HG03139 (cell line): ENCODE data around the gene ADIPOR1.
"Not testable (repeated sequence)": the region's sequence is repeated elsewhere in the genome, so short reads cannot be mapped to it uniquely, and the experiment has no call there.

Source experiments
- ATAC-seq: cut with Tn5 transposase; IDR thresholded peaks from one replicate; pipeline ENCODE4 v1.9.1; 2021; ENCODE audit not compliant: unreplicated experiment

ADIPOR1 gene, protein sequence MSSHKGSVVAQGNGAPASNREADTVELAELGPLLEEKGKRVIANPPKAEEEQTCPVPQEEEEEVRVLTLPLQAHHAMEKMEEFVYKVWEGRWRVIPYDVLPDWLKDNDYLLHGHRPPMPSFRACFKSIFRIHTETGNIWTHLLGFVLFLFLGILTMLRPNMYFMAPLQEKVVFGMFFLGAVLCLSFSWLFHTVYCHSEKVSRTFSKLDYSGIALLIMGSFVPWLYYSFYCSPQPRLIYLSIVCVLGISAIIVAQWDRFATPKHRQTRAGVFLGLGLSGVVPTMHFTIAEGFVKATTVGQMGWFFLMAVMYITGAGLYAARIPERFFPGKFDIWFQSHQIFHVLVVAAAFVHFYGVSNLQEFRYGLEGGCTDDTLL

DNA sequence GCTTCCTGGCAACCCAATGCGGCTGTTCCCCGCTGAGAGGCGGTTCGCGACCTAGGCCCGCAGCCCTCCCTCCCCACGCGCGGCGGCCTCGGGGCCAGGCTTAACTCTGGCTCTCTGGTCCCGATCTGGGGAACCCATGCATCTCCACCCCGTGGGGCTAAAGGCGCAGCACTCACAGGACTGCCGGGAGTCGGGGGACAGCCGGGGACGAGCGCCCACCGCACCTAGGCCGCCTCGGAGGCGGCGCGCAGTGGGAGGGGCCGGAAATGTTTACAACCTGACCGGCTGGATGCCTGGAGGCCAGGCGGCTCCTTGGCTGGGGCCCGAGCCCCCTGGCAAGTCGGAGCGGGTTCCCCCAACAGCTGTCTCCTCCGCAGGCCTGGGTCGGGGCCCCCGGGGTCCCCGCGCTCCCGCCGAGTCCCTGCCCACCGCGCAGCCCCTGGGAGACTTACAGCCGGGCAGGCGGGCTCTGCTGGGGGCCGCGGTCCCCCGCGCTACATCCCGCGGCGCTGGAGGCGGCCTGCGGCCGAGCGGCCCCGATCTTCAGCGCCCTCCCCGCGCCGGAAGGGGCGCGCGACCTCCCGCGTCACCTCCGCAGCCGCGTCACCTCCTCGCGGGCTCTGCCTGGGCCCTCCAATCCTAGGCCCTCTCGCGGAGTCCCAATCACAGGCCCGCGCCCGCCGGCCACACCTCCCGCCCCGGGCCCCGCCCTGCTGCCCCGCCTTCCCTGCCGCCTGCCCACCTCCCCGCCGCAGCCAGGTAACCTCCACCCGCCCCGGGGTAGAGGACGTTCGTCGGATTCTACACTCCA lies at the start of gene ADIPOR1:
TSS of gene ADIPOR1 (minus strand) at position 580 of the 811 bp plus-strand sequence. CDS start 7,242 bp downstream, outside the sequence.
- peak; percentile 98 for ATAC-seq

DNA sequence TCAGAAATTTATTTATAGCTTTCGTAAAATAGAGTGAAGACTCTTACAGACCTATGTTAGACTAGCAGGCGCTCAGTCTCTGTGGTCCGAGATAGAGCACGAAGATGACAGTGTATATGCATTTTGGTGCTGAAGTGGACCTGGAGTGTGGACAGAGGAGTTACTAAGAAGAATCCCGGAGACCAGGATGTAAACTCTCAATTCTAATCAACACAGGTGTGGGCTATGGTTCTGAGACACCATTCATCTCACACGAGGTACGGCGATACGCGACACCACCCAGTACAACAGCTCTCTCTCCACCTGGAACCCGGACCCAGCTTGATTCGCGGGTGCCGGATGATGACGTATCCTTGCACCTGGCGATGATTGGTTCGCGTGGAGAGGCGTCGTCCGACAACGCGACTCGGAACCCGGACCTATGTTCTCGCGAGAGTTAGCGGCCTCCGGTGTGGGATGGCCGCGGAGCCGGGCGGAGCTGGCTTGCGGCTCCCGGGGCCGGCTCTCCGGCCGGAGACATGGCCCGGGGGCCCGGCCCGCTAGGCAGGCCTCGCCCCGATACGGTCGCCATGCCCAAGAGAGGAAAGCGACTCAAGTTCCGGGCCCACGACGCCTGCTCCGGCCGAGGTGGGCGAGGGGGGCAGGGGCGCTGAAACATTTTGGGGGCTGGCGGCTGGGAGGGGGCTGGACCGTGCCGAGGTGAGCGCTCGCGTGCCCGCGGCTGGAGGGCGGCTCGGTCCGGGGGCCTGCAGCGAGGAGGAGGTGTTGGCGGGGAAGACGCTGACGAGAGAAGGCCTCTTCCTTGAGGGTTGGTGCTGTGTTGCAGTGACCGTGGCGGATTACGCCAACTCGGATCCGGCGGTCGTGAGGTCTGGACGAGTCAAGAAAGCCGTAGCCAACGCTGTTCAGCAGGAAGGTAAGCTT lies 49.1 kb upstream of the ADIPOR1 start, which contains the start of gene TMEM183A:
TSS of gene TMEM183A (plus strand) at position 427 of the 924 bp plus-strand sequence. CDS start at position 519, 92 bp downstream.
- ATAC-seq, result peak; percentile 95

DNA sequence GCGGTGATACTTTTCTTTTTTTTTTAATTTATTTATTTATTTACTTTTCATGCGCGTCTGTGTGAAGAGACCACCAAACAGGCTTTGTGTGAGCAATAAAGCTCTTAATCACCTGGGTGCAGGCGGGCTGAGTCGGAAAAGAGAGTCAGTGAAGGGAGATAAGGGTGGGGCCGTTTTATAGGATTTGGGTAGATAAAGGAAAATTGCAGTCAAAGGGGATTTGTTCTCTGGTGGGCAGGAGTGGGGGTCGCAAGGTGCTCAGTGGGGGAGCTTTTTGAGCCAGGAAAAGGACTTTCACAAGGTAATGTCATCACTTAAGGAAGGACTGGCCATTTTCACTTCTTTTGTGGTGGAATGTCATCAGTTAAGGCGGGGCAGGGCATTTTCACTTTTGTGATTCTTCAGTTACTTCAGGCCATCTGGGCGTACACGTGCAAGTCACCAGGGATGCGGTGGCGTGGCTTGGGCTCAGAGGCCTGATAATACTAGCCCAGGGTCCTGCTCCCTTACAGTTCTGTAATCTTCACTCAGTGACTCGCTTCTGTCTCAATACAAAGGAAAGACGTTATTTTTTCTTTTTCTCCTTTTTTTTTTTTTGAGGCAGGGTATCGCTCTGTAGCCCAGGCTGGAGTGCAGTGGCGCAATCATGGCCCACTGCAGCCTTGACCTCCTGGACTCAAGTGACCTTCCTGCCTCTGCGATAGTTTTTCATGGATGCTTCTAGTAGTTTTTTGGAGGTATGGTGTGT lies 47.5 kb upstream of the ADIPOR1 start:
- ATAC-seq, result not testable (repeated sequence)

DNA sequence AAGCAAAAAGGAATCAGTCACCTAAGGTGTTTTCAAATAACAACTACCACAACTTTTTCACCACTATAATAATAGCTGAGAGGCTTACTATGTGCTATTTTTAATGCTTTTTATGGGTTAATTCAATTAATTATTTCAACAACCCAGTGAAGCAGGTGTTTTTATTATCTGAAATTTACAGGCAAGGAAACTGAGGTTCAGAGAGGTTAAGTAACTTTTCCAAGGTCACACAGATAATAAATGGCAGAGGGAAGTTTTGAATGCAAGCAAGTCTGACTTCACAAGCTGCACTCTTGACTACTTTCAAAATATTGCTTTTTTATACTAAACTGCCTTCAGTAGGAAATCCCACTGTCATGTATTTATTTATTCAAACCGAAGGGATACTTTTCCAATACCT lies 44.8 kb upstream of the ADIPOR1 start:
- no peak for ATAC-seq

DNA sequence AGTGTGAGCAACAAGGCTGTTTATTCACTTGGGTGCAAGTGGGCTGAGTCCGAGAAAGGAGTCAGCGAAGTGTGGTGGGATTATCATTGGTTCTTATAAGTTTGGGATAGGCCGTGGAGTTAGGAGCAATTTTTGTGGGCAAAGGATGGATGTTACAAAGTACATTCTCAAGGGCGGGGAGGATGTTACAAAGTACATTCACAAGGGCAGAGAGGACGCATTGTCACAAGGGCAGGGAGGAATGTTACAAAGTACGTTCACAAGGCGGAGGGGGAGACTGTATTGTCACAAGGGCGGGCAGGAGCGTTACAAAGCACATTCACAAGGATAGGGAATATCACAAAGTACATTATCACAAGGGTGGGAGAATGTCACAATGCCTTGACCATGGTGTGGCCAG lies 43.9 kb upstream of the ADIPOR1 start:
- ATAC-seq, result no peak

DNA sequence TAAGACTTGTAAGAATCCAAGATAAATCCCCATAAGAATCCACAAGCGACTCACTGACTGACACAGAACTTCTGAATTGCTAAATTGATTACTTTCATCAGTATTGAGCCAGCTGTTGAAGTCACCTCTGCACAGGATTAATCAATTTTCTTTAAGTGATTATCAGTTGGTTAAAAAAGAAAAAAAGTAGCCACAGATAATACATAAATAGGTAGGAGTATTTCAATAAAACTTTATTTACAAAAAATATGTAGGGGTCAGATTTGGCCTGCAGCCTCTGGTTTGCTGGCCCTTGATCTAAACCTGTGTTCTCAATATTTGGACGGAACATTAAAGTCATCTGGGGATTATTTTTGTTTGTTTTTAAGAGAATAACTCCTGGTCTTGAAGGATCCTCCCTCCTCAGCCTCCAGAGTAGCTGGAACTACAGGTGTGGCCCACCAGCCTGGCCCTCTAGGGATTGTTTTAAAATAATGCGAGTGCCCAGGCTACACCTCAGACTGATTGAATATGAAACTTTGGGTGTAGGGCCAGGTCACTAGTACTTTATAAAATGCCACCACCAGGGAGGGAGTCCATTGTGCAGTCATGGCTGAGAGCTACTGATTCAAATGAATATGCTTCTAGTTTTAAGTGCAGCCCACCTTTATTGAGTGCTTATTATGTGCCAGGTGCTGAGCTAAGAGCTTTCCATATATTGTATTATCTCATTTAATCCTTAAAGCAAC lies 42.3 kb upstream of the ADIPOR1 start:
- ATAC-seq, result no peak

DNA sequence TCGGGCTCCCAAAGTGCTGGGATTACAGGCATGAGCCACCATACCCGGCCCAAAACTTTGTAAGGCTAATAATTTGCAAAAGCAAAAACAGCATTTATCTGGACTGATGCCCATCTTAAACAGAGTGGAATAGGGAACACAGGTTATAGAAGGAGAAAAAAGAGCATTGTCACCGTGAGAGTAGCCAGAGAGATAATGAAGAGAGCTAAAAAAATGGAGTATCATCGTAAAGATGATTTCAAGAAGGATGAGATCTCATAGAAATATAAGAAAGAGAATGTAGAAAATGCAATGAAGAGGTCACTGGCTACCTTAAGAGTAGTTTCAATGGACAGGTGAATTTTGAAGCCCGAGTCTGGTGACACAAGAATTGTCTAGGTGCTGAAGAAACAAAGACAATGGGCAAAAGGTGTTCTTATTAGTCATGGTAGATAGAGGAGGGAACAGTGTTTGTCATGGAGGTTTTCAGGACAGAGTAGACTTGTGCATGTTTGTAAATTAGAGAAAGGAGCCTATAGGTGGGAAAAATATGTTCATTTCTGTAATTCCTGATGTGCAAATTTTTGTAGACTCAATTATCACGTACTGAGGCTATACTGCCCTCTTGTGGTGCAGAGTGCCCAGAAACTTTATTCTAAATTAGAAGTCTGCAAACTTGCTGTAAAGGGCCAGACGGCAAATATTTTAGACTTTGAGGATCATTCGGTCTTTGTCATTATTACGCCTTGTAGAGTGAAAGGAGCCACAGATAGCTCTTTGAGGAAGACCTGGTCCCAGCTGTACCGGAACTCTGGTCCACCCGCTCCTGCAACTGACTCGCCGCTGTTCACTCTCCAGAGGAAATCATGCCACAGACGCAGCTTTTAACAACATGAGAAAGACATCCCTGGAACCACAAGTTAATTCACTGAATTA lies 41.0 kb upstream of the ADIPOR1 start:
- no peak for ATAC-seq

DNA sequence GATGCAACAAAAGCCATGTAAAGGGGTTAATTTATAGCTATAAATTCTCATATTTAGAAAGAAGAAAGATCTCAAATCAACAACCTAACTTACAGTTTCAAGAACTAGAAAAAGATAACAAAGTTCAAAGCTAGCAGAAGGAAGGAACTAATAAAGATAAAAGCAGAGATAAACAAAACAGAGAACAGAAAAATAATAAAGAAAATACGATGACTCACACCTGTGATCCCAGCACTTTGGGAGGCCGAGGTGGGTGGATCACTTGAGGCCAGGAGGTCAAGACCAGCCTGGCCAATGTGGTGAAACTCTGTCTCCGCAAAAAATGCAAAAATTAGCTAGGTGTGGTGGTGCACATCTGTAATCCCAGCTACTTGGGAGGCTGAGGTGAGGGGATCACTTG lies 36.6 kb upstream of the ADIPOR1 start:
- ATAC-seq, result no peak

DNA sequence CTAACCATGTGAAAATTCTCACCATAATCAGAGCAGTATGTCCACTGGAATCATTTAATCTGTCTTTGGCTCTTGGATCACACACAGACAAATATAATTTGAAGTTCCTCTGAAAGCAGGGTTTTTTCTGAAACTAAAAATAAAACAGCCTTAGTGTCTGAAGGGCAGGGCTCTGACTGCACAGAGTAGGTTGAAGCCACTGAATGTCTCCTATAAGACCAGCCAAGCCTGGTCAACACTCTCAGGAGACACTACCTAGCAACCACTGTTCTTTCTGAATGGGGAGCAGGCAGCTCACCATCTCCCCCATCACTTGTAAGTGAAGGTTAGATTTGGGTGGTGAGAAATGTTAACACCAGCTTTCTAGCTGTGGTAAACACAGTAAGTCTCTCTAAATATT lies 33.0 kb upstream of the ADIPOR1 start:
- no peak for ATAC-seq

DNA sequence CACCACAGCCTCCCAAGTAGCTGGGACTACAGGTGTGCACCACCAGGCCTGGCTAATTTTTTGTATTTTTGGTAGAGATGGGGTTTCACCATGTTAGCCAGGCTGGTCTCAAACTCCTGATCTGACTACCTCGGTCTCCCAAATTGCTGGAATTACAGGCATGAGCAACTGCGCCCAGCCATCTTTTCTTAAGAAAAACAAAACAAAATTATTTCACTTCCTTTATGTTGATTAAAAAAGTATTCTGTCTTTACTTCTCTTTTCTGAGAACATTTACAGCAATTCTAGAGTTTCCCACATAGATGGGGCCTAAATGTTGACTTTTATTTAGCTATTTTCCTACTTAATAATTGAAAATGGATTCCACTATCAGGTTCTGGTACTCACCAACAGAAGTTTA lies 31.8 kb upstream of the ADIPOR1 start:
- ATAC-seq, result no peak

DNA sequence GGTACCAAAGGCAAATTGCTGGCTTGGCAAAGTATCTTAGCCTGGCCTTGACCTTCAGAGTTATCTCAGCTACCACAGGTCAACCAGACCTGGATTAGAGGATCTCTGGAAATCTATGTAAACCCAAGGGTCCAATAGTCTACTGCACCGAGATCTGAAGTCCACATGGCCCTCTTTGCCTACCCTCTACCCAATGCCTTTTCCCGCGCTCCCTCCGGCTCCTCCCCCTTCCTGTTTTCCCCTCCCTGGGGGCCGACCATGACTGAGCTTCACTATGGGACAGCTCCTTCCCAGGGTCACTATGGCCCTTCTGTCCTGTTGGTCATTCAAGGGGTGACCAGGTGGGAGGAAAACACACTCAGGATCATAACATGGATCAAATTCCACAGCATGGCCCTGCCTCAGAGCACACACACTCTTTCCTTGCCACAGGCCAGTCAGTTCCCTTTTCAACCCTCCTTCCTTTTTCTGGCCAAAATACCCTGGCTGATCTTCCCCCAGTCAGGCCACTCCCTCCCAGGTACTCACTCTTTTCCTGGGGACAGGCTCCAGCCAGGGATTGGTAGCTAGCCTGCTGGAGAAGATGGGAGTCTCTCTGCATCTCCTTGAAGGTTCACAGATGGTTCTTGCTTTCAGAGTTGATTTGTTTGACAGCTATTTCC lies 29.9 kb upstream of the ADIPOR1 start:
- no peak for ATAC-seq

DNA sequence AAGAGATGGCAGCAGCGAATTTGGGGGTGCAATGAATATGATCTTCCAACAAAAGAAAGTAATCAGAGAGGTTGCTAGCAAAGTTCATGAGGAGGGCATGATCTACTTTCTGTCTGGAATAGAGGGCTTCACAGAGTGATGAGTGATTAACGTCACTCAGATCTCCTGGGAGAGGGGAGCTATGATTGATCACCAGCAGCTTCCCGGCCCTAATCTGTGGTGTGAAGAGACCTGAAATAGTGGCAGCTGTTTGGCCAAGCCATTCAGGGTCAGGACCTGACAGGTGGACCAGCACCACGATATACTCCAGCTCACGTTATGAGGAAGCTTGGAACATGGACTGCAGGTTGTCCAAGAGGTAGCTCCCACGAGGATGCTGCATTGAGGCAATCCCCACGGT lies 29.1 kb upstream of the ADIPOR1 start:
- no peak for ATAC-seq

DNA sequence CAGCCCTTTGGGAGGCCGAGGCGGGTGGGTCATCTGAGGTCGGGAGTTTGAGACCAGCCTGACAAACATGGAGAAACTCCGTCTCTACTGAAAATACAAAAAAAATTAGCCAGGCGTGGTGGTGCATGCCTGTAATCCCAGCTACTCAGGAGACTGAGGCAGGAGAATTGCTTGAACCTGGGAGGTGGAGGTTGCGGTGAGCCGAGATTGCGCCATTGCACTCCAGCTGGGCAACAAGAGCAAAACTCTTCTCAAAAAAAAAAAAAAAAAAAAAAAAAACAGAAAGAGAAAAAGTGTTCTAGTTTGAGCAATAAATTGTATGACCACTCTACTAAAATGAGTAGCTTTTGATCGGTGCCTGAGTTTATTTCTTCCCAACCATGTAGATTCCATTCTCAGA lies 28.0 kb upstream of the ADIPOR1 start:
- not testable (repeated sequence) for ATAC-seq

DNA sequence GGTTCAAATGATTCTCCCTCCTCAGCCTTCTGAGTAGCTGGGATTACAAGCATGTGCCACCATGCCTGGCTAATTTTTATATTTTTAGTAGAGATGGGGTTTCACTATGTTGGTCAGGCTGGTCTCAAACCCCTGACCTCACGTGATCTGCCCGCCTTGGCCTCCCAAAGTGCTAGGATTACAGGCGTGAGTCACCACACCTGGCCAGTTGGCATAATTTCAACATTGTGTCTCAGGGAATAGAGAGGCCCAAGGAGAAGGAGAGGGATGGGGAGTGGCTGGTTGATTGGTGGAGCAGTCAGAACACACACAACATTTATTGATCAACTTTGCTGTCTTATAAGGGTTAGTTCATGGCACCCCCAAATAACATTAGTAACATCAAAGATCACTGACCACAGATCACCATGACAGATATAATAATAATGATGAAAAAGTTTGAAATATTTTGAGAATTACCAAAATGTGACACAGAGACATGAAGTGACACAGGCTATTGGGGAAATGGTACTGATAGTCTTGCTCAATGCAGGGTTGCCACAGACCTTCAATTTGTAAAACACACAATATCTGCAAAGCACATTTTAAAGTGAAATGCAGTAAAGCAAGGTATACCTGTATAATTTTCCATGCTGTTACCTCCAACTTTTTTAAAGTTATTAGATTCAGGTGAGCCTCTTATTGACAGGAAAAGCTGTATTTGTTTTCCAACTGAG lies 24.8 kb upstream of the ADIPOR1 start:
- no peak for ATAC-seq

DNA sequence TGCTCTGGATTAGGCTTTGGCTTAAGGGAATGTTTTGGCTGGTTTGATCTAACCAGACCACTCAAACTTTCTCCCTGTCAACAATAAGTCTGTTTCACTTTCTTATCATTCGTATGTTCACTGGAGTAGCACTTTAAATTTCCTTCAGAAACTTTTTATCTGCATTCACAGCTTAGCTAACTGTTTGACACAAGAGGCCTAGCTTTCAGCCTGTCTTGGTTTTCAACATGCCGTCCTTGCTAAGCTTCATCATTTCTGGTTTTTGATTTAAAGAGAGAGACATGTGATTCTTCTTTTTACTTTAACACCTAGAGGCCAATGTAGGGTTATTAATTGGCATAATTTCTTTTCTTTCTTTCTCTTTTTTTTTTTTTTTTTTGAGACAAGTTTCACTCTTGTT lies 23.8 kb upstream of the ADIPOR1 start:
- ATAC-seq, result no peak

DNA sequence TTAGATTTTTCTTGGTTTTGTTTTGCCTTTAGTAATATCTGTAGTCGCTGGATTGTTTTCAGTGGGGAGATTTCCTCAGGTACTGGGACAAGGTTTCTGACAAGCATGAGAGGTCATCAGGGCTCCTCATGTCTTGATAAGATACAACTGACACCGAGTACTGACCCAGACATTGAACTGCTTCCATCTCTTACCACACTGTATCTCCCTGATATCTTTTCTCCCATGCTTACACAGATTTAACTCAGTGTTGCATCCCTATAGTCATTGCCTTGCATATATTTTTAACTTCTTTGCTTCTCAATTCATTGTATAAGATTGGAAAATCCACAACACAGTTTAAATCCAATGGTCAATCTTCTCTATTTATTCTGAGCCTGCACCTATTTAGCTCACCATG lies 21.3 kb upstream of the ADIPOR1 start:
- no peak for ATAC-seq

DNA sequence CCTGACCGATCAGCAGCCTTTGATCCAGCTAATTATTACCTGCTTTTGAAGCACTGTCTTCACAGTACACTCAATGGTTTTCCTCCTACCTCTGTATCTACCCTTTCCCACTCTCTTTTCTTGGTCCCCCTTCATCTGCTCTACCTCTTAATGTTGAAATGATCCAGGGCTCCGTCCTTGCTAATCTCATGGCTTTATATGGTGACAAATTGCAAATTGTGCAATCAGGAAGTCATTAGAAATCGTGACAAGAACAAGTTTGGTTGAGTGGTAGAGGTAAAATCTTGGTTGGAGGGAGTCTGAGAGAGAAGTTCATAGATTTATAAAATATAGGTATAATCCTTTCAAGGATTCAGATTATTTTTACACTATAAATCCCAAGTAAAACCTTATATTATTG lies 18.5 kb upstream of the ADIPOR1 start:
- ATAC-seq, result no peak
